Spleen (tissue), 7 donors: ENCODE measurements around the gene RAB40C.

Experiments
- CTCF ChIP-seq, 11 experiments: fragments of 200-600 bp in 7 of 11; fragments of 450-650 bp in 4 of 11; sonication (generic) in 4 of 11; IDR thresholded peaks in 8 of 11; conservative IDR thresholded peaks in 3 of 11; 1 replicate in 7 of 11; 2 replicates in 4 of 11; pipeline versions ENCODE4 v1.4.0 to v1.8.0; 2016 to 2021; ENCODE audit warnings: antibody characterized with exemption in 11 of 11, inconsistent platforms in 4 of 11, mild to moderate bottlenecking in 1 of 11
- POLR2AphosphoS5 ChIP-seq, 3 donors: sonication (generic); formaldehyde crosslinking; IDR thresholded peaks; one replicate each; pipeline ENCODE4 v1.5.1; 2017; ENCODE audit warnings: antibody characterized with exemption in 3 of 3
- donor health status: DM: no; HTN: no; CAD: no; lungs with moderate emphysema.
- donor health status: DM: no; HTN: no; CAD: no.
- donor health status: DM: no; HTN: no; CAD: no.

- TF ChIP-seq CTCF (IDR thresholded peaks at IDR 0.05 in 8 of 11, conservative IDR thresholded peaks at IDR 0.05 in 3 of 11) (no peak), POLR2AphosphoS5 (IDR thresholded peaks at IDR 0.05) (no peak)
Observed at GRCh38 chr16:574021-574760, 15.7 kb upstream of the RAB40C start.
